RWPE2 (cell line): ENCODE results near the gene LRIG2.

Source experiments
- ATAC-seq: fragments of 200-7000 bp; cut with Tn5 transposase; 3 replicates; pipeline ENCODE4 v1.9.1; 2021; ENCODE audit warnings: low read depth
- DNase-seq: peaks from one replicate; pipeline ENCODE4 v3.0.0-alpha.2; 2020; ENCODE audit warnings: low spot score
- H3K27ac ChIP-seq: fragments of 450-650 bp; 2 replicates; pipeline ENCODE4 v1.5.1; 2017; ENCODE audit warnings: mild to moderate bottlenecking; ENCODE audit not compliant: poor library complexity, severe bottlenecking
- H3K27me3 ChIP-seq: fragments of 250-450 bp; sonication (Bioruptor Pico); 2 replicates; pipeline ENCODE4 v1.5.1; 2021; ENCODE audit warnings: mild to moderate bottlenecking, moderate library complexity; ENCODE audit not compliant: insufficient read depth, poor library complexity, severe bottlenecking
- H3K36me3 ChIP-seq: fragments of 250-450 bp; sonication (Bioruptor Pico); 2 replicates; pipeline ENCODE4 v1.5.1; 2020; ENCODE audit warnings: low read depth, mild to moderate bottlenecking, moderate library complexity
- H3K4me1 ChIP-seq: fragments of 250-450 bp; sonication (Bioruptor Pico); 2 replicates; pipeline ENCODE4 v1.5.1; 2021; ENCODE audit warnings: mild to moderate bottlenecking, moderate library complexity; ENCODE audit not compliant: insufficient read depth, poor library complexity, severe bottlenecking
- H3K4me3 ChIP-seq: fragments of 250-450 bp; sonication (Bioruptor Pico); 2 replicates; pipeline ENCODE4 v1.5.1; 2021; ENCODE audit warnings: mild to moderate bottlenecking, moderate library complexity; ENCODE audit not compliant: severe bottlenecking
- H3K9me3 ChIP-seq: fragments of 250-450 bp; sonication (Bioruptor Pico); 2 replicates; pipeline ENCODE4 v1.5.1; 2021; ENCODE audit warnings: mild to moderate bottlenecking, moderate library complexity; ENCODE audit not compliant: severe bottlenecking
- TF ChIP-seq, protein P1 (sequence below): fragments of 450-650 bp; IDR thresholded peaks from one replicate; pipeline ENCODE4 v1.5.1; 2017; ENCODE audit warnings: mild to moderate bottlenecking, moderate library complexity; ENCODE audit not compliant: poor library complexity, severe bottlenecking

The LRIG2 gene

DNA sequence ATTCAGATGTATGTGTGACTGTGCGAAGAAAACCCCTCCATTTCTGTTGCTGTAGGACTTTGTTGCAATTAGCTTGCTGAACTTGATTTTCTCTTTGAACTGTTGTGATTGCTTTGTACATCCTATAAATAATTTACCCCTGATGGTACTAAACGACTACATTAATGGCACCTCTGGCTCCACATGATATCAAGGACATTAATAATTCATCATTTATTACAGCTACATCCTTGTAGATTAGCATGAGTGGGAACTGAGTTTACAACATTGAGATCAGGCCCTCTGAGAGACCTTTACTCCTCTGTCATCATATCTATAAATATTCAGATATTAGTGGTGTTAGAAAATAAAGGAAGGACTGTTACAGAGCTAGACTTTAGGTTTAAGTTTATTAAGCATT lies 13.5 kb downstream of the LRIG2 start:
- Histone ChIP-seq H3K4me1 (peaks cover 3% of the 10 kb centered on the region), H3K9me3 (no peaks in the 10 kb centered on the region), H3K4me3 (no peak overlapping the region), H3K27ac (no peak overlapping the region), H3K36me3 (peaks cover 61% of the 10 kb centered on the region), H3K27me3 (no peaks in the 10 kb centered on the region)
- ATAC-seq = no peak
- no peak for DNase-seq
- TF ChIP-seq, protein P1, sequence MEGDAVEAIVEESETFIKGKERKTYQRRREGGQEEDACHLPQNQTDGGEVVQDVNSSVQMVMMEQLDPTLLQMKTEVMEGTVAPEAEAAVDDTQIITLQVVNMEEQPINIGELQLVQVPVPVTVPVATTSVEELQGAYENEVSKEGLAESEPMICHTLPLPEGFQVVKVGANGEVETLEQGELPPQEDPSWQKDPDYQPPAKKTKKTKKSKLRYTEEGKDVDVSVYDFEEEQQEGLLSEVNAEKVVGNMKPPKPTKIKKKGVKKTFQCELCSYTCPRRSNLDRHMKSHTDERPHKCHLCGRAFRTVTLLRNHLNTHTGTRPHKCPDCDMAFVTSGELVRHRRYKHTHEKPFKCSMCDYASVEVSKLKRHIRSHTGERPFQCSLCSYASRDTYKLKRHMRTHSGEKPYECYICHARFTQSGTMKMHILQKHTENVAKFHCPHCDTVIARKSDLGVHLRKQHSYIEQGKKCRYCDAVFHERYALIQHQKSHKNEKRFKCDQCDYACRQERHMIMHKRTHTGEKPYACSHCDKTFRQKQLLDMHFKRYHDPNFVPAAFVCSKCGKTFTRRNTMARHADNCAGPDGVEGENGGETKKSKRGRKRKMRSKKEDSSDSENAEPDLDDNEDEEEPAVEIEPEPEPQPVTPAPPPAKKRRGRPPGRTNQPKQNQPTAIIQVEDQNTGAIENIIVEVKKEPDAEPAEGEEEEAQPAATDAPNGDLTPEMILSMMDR = no peak

DNA sequence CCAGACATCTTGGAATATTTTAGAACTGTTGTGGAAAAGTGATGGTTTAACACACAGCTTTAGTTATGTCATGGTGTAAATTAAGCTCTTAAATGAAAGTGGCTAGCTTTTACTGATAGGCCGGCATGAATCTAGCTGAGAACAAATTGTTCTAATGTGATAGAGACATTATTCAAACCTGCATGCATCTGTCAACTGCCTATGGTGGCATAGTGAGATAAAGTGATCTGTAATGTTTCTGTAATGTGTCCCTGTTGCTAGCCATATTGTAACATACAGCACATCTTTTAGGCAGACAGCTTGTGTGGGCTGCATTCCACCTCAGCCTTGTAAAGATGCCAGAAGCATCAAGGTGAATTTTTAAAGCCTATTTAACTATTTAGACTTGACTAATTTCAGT lies 16.0 kb downstream of the LRIG2 start:
- H3K9me3 ChIP-seq = no peaks in the 10 kb centered on the region
- no peaks in the 10 kb centered on the region for H3K27me3 ChIP-seq
- TF ChIP-seq, protein P1 = no peak
- H3K4me3 ChIP-seq = no peak overlapping the region
- H3K36me3 ChIP-seq = peaks cover 70% of the 10 kb centered on the region
- no peak for DNase-seq
- H3K4me1 ChIP-seq = peaks cover 5% of the 10 kb centered on the region
- H3K27ac ChIP-seq = no peak overlapping the region
- no peak for ATAC-seq

DNA sequence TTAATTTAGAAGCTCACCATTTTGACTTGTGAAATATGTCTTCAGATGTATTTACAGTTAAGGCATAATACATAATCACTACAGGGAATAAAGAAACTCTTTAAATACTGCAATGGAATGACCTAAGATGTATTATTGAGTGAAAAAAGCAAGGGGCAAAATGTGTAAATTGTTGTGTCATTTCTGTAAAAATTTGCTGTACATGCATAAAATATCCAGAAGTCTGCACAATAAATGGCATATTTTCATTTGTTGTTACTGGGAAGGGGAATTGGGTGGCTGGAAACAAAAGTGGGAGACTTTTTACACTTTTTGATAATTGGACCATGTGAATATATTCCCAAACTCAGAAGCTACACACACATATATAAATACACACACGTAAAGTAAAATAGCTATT lies 17.1 kb downstream of the LRIG2 start:
- Histone ChIP-seq H3K27me3 (no peaks in the 10 kb centered on the region), H3K4me3 (no peak overlapping the region), H3K36me3 (peaks cover 73% of the 10 kb centered on the region), H3K9me3 (no peaks in the 10 kb centered on the region), H3K27ac (no peak overlapping the region), H3K4me1 (peaks cover 5% of the 10 kb centered on the region)
- TF ChIP-seq, protein P1 = no peak
- ATAC-seq (no peak), DNase-seq (no peak)

DNA sequence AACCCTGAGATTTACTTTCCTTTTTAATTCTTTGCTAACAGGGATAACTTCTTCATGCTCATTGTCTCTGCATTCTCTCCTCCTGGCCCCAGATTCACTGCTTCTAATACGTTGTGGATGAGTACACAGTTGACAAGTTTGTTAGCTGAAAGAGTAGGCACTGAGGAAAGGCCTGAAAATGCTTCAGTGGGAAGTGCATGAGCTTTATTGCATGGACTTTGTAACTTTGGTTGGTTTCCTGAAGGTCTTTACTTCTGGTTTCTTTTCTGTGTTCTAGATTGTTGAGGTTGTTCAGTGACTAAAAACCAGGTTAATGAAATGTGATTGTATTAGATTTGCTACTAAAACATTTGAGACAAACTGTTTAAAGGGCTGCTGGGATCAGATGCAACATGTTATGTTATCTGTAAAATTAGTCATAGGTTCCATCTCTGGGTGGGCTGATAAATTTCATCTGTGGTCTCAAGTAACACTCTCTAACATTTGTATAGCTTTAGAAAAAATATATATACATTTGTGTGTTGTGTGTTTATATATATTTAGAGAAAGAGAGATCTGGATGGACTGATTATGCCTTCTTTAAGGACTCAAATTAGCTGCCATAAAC lies 19.1 kb downstream of the LRIG2 start:
- Histone ChIP-seq H3K36me3 (peaks cover 78% of the 10 kb centered on the region), H3K9me3 (no peaks in the 10 kb centered on the region), H3K4me1 (peaks cover 5% of the 10 kb centered on the region), H3K27ac (no peak overlapping the region), H3K27me3 (no peaks in the 10 kb centered on the region), H3K4me3 (no peak overlapping the region)
- TF ChIP-seq, protein P1 = no peak
- DNase-seq (no peak), ATAC-seq (no peak)

DNA sequence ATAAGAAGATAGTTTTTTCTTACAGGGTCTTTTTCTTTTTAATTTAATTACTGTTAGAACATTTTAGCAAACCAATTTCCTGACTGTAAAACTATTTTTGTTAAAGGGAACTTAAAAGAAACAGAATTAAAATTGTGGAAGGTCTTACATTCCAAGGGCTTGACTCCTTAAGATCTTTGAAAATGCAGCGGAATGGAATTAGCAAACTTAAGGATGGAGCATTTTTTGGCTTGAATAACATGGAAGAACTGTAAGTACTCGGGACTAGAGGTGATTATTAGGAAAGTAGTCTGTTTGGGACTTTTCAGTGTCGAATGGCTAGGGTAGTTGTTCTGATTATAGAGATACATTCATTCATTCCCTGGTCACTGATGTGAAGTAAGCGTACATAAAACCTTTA lies 21.5 kb downstream of the LRIG2 start:
- peaks cover 91% of the 10 kb centered on the region for H3K36me3 ChIP-seq
- peaks cover 5% of the 10 kb centered on the region for H3K4me1 ChIP-seq
- TF ChIP-seq, protein P1 = no peak
- H3K9me3 ChIP-seq = no peaks in the 10 kb centered on the region
- ATAC-seq = no peak
- no peak overlapping the region for H3K4me3 ChIP-seq
- H3K27me3 ChIP-seq = no peaks in the 10 kb centered on the region
- no peak for DNase-seq
- H3K27ac ChIP-seq = no peak overlapping the region
